OCI-LY1 (cell line): Measurements from ENCODE around the gene ARHGDIA.

Experiments used
- H2AFZ ChIP-seq: fragments of 200-600 bp; sonication (generic), shearing (Covaris generic); 2 replicates; pipeline ENCODE4 v1.6.0; 2014; ENCODE audit warnings: antibody characterized with exemption, mild to moderate bottlenecking, low read length
- H3F3A ChIP-seq: fragments of 200-600 bp; sonication (generic), shearing (Covaris generic); 2 replicates; pipeline ENCODE4 v1.6.0; 2014; ENCODE audit warnings: mild to moderate bottlenecking, antibody characterized with exemption, low read length, moderate library complexity; ENCODE audit not compliant: insufficient read depth
- H3K27ac ChIP-seq: fragments of 200-600 bp; sonication (generic); 2 replicates; pipeline ENCODE4 v1.5.1; 2014; ENCODE audit warnings: low read length, mixed run types, mild to moderate bottlenecking, low read depth; ENCODE audit not compliant: poor library complexity, severe bottlenecking
- H3K27me3 ChIP-seq: fragments of 200-600 bp; sonication (generic); 2 replicates; pipeline ENCODE4 v1.6.0; 2014; ENCODE audit warnings: antibody characterized with exemption, mild to moderate bottlenecking, low read length, moderate library complexity; ENCODE audit not compliant: insufficient read depth
- H3K36me3 ChIP-seq: fragments of 200-600 bp; sonication (generic); 2 replicates; pipeline ENCODE4 v1.6.1; 2014; ENCODE audit warnings: mild to moderate bottlenecking, antibody characterized with exemption, low read length, moderate library complexity, mixed read lengths; ENCODE audit not compliant: insufficient read depth
- H3K4me1 ChIP-seq: fragments of 200-600 bp; sonication (generic); 2 replicates; pipeline ENCODE4 v1.5.1; 2014; ENCODE audit warnings: mild to moderate bottlenecking, low read length, moderate library complexity; ENCODE audit not compliant: insufficient read depth, severe bottlenecking
- H3K4me2 ChIP-seq: fragments of 200-600 bp; sonication (generic), shearing (Covaris generic); 2 replicates; pipeline ENCODE4 v1.6.1; 2014; ENCODE audit warnings: low read length
- H3K4me3 ChIP-seq: fragments of 200-600 bp; sonication (generic); 2 replicates; pipeline ENCODE4 v1.5.1; 2014; ENCODE audit warnings: low read length, low read depth, mild to moderate bottlenecking, mixed read lengths; ENCODE audit not compliant: poor library complexity, severe bottlenecking
- H3K79me2 ChIP-seq: fragments of 200-600 bp; shearing (Covaris generic); 2 replicates; pipeline ENCODE4 v1.6.1; 2016; ENCODE audit warnings: mixed run types, low read length, mixed read lengths; ENCODE audit not compliant: insufficient read depth
- H3K9ac ChIP-seq: fragments of 200-600 bp; sonication (generic), shearing (Covaris generic); 2 replicates; pipeline ENCODE4 v1.6.1; 2014; ENCODE audit warnings: mild to moderate bottlenecking, low read length, mixed read lengths
- H3K9me2 ChIP-seq: fragments of 200-600 bp; sonication (generic), shearing (Covaris generic); 2 replicates; pipeline ENCODE4 v1.6.1; 2014; ENCODE audit warnings: low read depth, mild to moderate bottlenecking, low read length, mixed read lengths
- H3K9me3 ChIP-seq: fragments of 200-600 bp; shearing (Covaris generic); 2 replicates; pipeline ENCODE4 v1.6.1; 2014; ENCODE audit warnings: low read length, mixed read lengths
- H4K20me1 ChIP-seq: fragments of 200-600 bp; sonication (generic), shearing (Covaris generic); 2 replicates; pipeline ENCODE4 v1.6.0; 2016; ENCODE audit warnings: mild to moderate bottlenecking, low read length; ENCODE audit not compliant: insufficient read depth
- CTCF ChIP-seq: fragments of 200-600 bp; sonication (generic), shearing (Covaris generic); IDR thresholded peaks from 2 replicates; pipeline ENCODE4 v1.5.1; 2017; ENCODE audit warnings: mild to moderate bottlenecking, antibody characterized with exemption, low read length, moderate library complexity, mixed read lengths
- EZH2 ChIP-seq: fragments of 200-600 bp; sonication (generic), shearing (Covaris generic); IDR thresholded peaks from 2 replicates; pipeline ENCODE4 v1.8.0; 2017; ENCODE audit warnings: borderline replicate concordance, mixed run types, mild to moderate bottlenecking, antibody characterized with exemption, low read length, moderate library complexity, mixed read lengths

Gene ARHGDIA

GRCh38 chr17:81831957-81832607 is 39.1 kb downstream of the ARHGDIA start:
- no peaks in the 10 kb centered on the region for H3K36me3 ChIP-seq
- H3K9me3 ChIP-seq: no peaks in the 10 kb centered on the region
- H2AFZ ChIP-seq: no peak overlapping the region
- H3K9me2 ChIP-seq: no peaks in the 10 kb centered on the region
- H3K9ac ChIP-seq: peak overlapping the region; percentile 90
- peak overlapping the region; percentile 75 for H3K4me3 ChIP-seq
- peak overlapping the region; percentile 29 for H3K27ac ChIP-seq
- no peaks in the 10 kb centered on the region for H3K27me3 ChIP-seq
- TF ChIP-seq EZH2 (no peak), CTCF (no peak; the same call in 1 of the 2 replicates)
- H3K4me1 ChIP-seq: peaks cover 29% of the 10 kb centered on the region
- no peaks in the 10 kb centered on the region for H4K20me1 ChIP-seq
- H3K79me2 ChIP-seq: no peaks in the 10 kb centered on the region
- H3K4me2 ChIP-seq: peak overlapping the region; percentile 98
- H3F3A ChIP-seq: no peaks in the 10 kb centered on the region

DNA sequence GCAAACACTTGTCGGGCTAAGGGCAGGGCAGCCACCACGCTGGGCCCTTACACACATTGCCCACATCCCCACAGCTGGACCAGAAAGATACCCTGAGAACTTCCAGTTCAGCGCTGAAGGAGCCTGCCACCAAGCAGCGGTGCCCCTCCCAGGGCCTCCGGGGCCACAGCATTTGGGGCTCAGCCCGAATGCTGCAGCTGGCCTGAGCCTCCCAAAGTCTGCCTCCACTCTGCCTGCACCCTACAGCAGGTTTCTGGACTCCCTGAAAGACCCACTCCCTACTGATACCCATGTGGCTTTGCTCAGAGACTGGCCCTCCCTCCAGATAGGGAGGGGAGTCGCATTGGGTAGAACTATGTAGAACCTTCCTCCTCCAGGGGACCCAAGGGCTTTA is 39.6 kb downstream of the ARHGDIA start:
- Histone ChIP-seq H3K27me3 (no peaks in the 10 kb centered on the region), H3K9me2 (no peaks in the 10 kb centered on the region), H3K9me3 (no peaks in the 10 kb centered on the region), H3K4me2 (peak overlapping the region; percentile 98), H3K36me3 (no peaks in the 10 kb centered on the region), H3K27ac (no peak overlapping the region), H3K9ac (peak overlapping the region; percentile 90; the same call in 1 of the 2 replicates), H3F3A (no peaks in the 10 kb centered on the region), H4K20me1 (no peaks in the 10 kb centered on the region), H3K79me2 (no peaks in the 10 kb centered on the region), H3K4me3 (peak overlapping the region; percentile 75), H2AFZ (no peak overlapping the region), H3K4me1 (peaks cover 29% of the 10 kb centered on the region)
- TF ChIP-seq CTCF (no peak), EZH2 (no peak)

DNA sequence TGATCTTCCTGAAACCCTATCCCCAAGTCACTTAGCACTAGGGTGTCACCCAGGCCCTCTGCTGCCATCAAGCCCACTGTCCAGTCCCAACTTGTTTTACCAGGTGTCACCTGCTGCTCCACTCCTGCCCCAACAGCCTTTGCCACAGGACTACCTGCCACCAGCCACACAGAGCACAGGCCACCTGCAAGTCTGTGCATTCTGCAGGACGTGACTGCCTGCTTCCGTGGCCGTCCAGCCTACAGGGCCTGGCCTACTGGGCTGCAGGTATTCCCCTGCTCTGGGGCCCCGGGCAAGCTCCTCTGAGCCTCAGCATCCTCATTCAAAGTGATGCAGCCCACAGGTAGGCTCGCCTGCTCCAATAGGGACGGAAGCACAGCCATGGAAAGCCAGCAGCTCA is 41.3 kb downstream of the ARHGDIA start:
- no peaks in the 10 kb centered on the region for H3K36me3 ChIP-seq
- H3K27ac ChIP-seq: no peak overlapping the region
- no peaks in the 10 kb centered on the region for H3K9me3 ChIP-seq
- H3K9ac ChIP-seq: no peak overlapping the region
- H3K79me2 ChIP-seq: no peaks in the 10 kb centered on the region
- H2AFZ ChIP-seq: no peak overlapping the region
- H3F3A ChIP-seq: no peaks in the 10 kb centered on the region
- TF ChIP-seq EZH2 (no peak), CTCF (no peak)
- peaks cover 29% of the 10 kb centered on the region for H3K4me1 ChIP-seq
- no peak overlapping the region for H3K4me3 ChIP-seq
- no peaks in the 10 kb centered on the region for H3K27me3 ChIP-seq
- no peaks in the 10 kb centered on the region for H3K9me2 ChIP-seq
- no peak overlapping the region for H3K4me2 ChIP-seq
- H4K20me1 ChIP-seq: no peaks in the 10 kb centered on the region
